Fibroblast of lung (primary cell): Measurements from ENCODE around the gene SCIN. TPM values are rescaled to one million over a fixed set of nuclear protein-coding genes. Genes with fewer than 3 reads are reported as not detected.
"Not testable (repeated sequence)": the region's sequence is repeated elsewhere in the genome, so short reads cannot be mapped to it uniquely, and the experiment has no call there.

Source experiments
- DNase-seq, 2 donors: peaks; one replicate each; pipeline versions ENCODE4 v3.0.0 to v3.0.0-alpha.2; 2010; ENCODE audit warnings: low read depth in 2 of 2
- H2AFZ ChIP-seq: 2 replicates; pipeline ENCODE4 v1.5.1; 2012; ENCODE audit warnings: low read length, control low read depth, inconsistent platforms
- H3K27ac ChIP-seq: 2 replicates; pipeline ENCODE4 v1.5.1; 2011; ENCODE audit warnings: low read length, control low read depth; ENCODE audit not compliant: insufficient read depth
- H3K27me3 ChIP-seq: 2 replicates; pipeline ENCODE4 v1.5.1; 2011; ENCODE audit warnings: mild to moderate bottlenecking, low read length; ENCODE audit not compliant: control insufficient read depth, insufficient read depth
- H3K36me3 ChIP-seq: 2 replicates; pipeline ENCODE4 v1.5.1; 2011; ENCODE audit warnings: low read length; ENCODE audit not compliant: control insufficient read depth, insufficient read depth
- H3K4me1 ChIP-seq: 2 replicates; pipeline ENCODE4 v1.5.1; 2011; ENCODE audit warnings: low read length; ENCODE audit not compliant: control insufficient read depth, insufficient read depth; ENCODE audit errors: extremely low read depth
- H3K4me2 ChIP-seq: 2 replicates; pipeline ENCODE4 v1.5.1; 2011; ENCODE audit warnings: low read length, control low read depth; ENCODE audit not compliant: insufficient read depth; ENCODE audit errors: extremely low read depth
- H3K4me3 ChIP-seq, 4 experiments: fragments of 200-600 bp in 1 of 4; sonication (generic) in 1 of 4; replicated peaks in 1 of 4; 2 replicates each; pipeline ENCODE4 v1.5.1; 2011 to 2016; ENCODE audit warnings: low read length in 4 of 4, low read depth in 3 of 4, mild to moderate bottlenecking in 3 of 4, control low read depth in 2 of 4, inconsistent platforms in 1 of 4, mixed read lengths in 1 of 4; ENCODE audit not compliant: insufficient read depth in 1 of 4; ENCODE audit errors: control extremely low read depth in 1 of 4
- H3K79me2 ChIP-seq: 2 replicates; pipeline ENCODE4 v1.5.1; 2012; ENCODE audit warnings: mild to moderate bottlenecking, low read length, inconsistent platforms; ENCODE audit not compliant: control insufficient read depth, insufficient read depth
- H3K9ac ChIP-seq: 2 replicates; pipeline ENCODE4 v1.5.1; 2011; ENCODE audit warnings: mild to moderate bottlenecking, low read length, control low read depth; ENCODE audit not compliant: insufficient read depth
- H3K9me3 ChIP-seq: 2 replicates; pipeline ENCODE4 v1.5.1; 2012; ENCODE audit warnings: low read depth, low read length; ENCODE audit not compliant: control insufficient read depth, insufficient read depth
- H4K20me1 ChIP-seq: 2 replicates; pipeline ENCODE4 v1.5.1; 2011; ENCODE audit warnings: low read length; ENCODE audit not compliant: control insufficient read depth, insufficient read depth; ENCODE audit errors: extremely low read depth
- EZH2 ChIP-seq: IDR thresholded peaks from 2 replicates; pipeline ENCODE4 v1.5.1; 2012; ENCODE audit warnings: low read length, control low read depth, mild to moderate bottlenecking; ENCODE audit errors: missing control alignments
- polyA plus RNA-seq, 2 donors: library from polyadenylated mRNA; depleted of rRNA in 1 of 2; stranded (reverse) in 1 of 2; unstranded in 1 of 2; fragments of >200 nt; gene quantifications; 2 replicates each; pipeline ENCODE4 v1.2.1, GENCODE V29; 2011 to 2012; ENCODE audit warnings: missing spikeins in 1 of 2
- total RNA-seq: library from RNA; depleted of rRNA; stranded (reverse); fragments of >200 nt; gene quantifications from 2 replicates; pipeline ENCODE4 v1.2.1, GENCODE V29; 2014
- TF ChIP-seq, protein P1 (sequence below), 2 donors: IDR thresholded peaks in 1 of 2; conservative IDR thresholded peaks in 1 of 2; 1 replicate in 1 of 2; 2 replicates in 1 of 2; pipeline ENCODE4 v1.5.1; 2011 to 2012; ENCODE audit warnings: low read length in 2 of 2, control low read depth in 1 of 2, inconsistent platforms in 1 of 2, low read depth in 1 of 2, mild to moderate bottlenecking in 1 of 2

The SCIN gene
- total and polyA plus RNA-seq, 2 donors (not counting 1 experiment from before 2014, with no cell fraction given), result 0.08 to 0.17 TPM

GRCh38 chr7:12689451-12689850, 118.9 kb downstream of the SCIN start:
- Histone ChIP-seq H3K79me2 (peaks cover 19% of the 10 kb centered on the region), H4K20me1 (no peaks in the 10 kb centered on the region), H3K9ac (no peak overlapping the region), H3K36me3 (no peaks in the 10 kb centered on the region), H3K4me3 (peak overlapping the region in 3 of 4 experiments; percentile 9 to 100 (median 38)), H3K27ac (no peak overlapping the region), H3K4me1 (no peaks in the 10 kb centered on the region), H3K9me3 (no peaks in the 10 kb centered on the region), H3K27me3 (no peaks in the 10 kb centered on the region), H3K4me2 (peak overlapping the region; percentile 62), H2AFZ (no peak overlapping the region)
- no peak for TF ChIP-seq EZH2
- TF ChIP-seq, protein P1, sequence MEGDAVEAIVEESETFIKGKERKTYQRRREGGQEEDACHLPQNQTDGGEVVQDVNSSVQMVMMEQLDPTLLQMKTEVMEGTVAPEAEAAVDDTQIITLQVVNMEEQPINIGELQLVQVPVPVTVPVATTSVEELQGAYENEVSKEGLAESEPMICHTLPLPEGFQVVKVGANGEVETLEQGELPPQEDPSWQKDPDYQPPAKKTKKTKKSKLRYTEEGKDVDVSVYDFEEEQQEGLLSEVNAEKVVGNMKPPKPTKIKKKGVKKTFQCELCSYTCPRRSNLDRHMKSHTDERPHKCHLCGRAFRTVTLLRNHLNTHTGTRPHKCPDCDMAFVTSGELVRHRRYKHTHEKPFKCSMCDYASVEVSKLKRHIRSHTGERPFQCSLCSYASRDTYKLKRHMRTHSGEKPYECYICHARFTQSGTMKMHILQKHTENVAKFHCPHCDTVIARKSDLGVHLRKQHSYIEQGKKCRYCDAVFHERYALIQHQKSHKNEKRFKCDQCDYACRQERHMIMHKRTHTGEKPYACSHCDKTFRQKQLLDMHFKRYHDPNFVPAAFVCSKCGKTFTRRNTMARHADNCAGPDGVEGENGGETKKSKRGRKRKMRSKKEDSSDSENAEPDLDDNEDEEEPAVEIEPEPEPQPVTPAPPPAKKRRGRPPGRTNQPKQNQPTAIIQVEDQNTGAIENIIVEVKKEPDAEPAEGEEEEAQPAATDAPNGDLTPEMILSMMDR (conservative IDR thresholded peaks at IDR 0.05 in 1 of 2, IDR thresholded peaks at IDR 0.05 in 1 of 2; ENCODE audit: low read depth in 1 of 2, low read length in 2 of 2), result no peak
- DNase-seq, result no peak

DNA sequence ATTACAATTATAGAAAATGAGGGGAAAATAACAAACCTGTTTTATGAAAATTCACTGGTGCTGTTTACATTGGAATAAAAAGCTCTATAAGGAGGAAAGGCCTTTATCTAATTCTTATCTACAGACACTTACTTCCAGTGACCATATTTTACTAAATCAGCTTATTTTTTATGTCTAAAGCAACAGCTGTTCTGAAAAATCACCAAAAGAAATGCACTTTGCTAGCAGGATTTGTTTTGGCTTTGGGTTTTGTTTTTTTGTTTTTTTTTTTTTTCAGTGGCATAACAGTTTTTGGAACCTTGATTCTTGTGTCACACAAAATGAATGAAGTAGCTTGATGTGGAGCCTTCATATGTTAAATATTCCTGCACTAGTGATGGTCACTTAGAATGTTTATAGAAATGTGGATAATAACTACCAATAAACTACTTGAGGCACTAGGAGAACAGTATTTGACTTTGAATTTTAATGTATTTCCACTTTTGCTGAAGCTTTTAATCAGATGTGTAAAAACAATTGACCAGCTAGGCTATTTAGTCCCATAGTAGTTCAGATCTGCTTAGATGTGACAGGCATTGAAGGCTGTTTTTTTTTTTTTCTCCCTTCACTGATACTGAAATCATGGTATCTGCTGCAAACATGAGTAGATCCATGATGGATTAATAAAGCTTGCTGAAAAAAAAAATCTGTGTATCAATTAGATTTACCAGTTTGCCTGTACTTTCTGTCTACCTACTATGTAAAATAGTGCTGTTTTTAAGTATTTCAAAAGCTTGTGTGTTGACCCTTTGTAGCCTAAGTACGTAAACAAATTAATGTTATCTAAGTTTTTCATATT, 119.7 kb downstream of the SCIN start:
- no peaks in the 10 kb centered on the region for H3K4me1 ChIP-seq
- no peak overlapping the region for H3K9ac ChIP-seq
- H3K9me3 ChIP-seq, result no peaks in the 10 kb centered on the region
- no peak overlapping the region for H3K27ac ChIP-seq
- no peaks in the 10 kb centered on the region for H3K36me3 ChIP-seq
- no peak overlapping the region for H2AFZ ChIP-seq
- peak overlapping the region; percentile 47 for H3K4me2 ChIP-seq
- TF ChIP-seq, protein P1 (conservative IDR thresholded peaks at IDR 0.05 in 1 of 2, IDR thresholded peaks at IDR 0.05 in 1 of 2; ENCODE audit: low read depth in 1 of 2, low read length in 2 of 2), result no peak
- TF ChIP-seq EZH2, result no peak
- DNase-seq, result no peak
- H3K4me3 ChIP-seq, result peak overlapping the region in 3 of 4 experiments; percentile 4 to 100 (median 38)
- H3K79me2 ChIP-seq, result peaks cover 19% of the 10 kb centered on the region
- H3K27me3 ChIP-seq, result no peaks in the 10 kb centered on the region
- H4K20me1 ChIP-seq, result no peaks in the 10 kb centered on the region

DNA sequence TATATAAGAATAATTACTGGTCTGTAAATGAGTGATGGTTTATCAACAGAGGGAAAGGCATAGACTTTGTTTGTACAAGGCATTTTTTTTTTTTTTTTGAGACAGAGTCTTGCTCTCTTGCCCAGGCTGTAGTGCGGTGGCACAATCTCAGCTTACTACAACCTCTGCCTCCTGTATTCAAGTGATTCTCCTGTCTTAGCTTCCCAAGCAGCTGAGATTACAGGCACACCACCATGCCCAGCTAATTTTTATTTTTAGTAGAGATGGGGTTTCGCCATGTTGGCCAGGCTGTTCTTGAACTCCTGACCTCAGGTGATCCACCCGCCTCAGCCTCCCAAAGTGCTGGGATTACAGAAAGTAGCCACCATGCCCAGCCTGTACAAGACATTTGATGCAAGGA, 120.9 kb downstream of the SCIN start:
- H3K27me3 ChIP-seq, H3K9ac ChIP-seq, H3K36me3 ChIP-seq, H3K27ac ChIP-seq, H3K9me3 ChIP-seq, H3K4me2 ChIP-seq, H2AFZ ChIP-seq, DNase-seq, H4K20me1 ChIP-seq, H3K4me1 ChIP-seq: not testable (repeated sequence)
- Histone ChIP-seq H3K4me3 (peak overlapping the region in 1 of 4 experiments; percentile 7), H3K79me2 (peaks cover 19% of the 10 kb centered on the region)
